Activated CD4-positive, alpha-beta T cell treated with anti-CD3 and anti-CD28 coated beads, Interleukin-2, amount 50 U/mL, for 24 hours (primary cell): ENCODE data around the gene TICRR.

Experiments used
- DNase-seq, 2 donors: peaks; one replicate each; pipeline ENCODE4 v3.0.0-alpha.2; 2020; ENCODE audit warnings: low read depth in 1 of 2, low spot score in 1 of 2

TICRR gene

GRCh38 chr15:89654301-89654761, 79.1 kb downstream of the TICRR start:
- DNase-seq: no peak

- DNase-seq: no peak
These were observed 79.9 kb downstream of the TICRR start, which contains the start of gene KIF7 for GRCh38 chr15:89654847-89655805. TSS of gene KIF7 (minus strand) at chr15:89655467. CDS start at chr15:89652930, 2,537 bp downstream.

- DNase-seq: no peak
These were observed 81.0 kb downstream of the TICRR start for GRCh38 chr15:89656116-89656815.

GRCh38 chr15:89657686-89658200, 82.5 kb downstream of the TICRR start:
- no peak for DNase-seq

GRCh38 chr15:89659295-89659694, 84.0 kb downstream of the TICRR start:
- DNase-seq: no peak

- DNase-seq: no peak
These were observed 85.3 kb downstream of the TICRR start for GRCh38 chr15:89660556-89660955.

GRCh38 chr15:89662893-89663626, 87.8 kb downstream of the TICRR start:
- no peak for DNase-seq

GRCh38 chr15:89664441-89665350, 89.4 kb downstream of the TICRR start:
- DNase-seq: no peak

- DNase-seq: no peak
These were observed 90.3 kb downstream of the TICRR start for GRCh38 chr15:89665449-89666181.

- no peak for DNase-seq
These were observed 91.1 kb downstream of the TICRR start for GRCh38 chr15:89666184-89666857.

GRCh38 chr15:89666858-89667705, 91.8 kb downstream of the TICRR start:
- no peak for DNase-seq

GRCh38 chr15:89667706-89667960, 92.4 kb downstream of the TICRR start:
- no peak for DNase-seq

GRCh38 chr15:89668171-89668570, 92.9 kb downstream of the TICRR start:
- DNase-seq: no peak

- no peak for DNase-seq
These were observed 94.1 kb downstream of the TICRR start for GRCh38 chr15:89669309-89669865.

- no peak for DNase-seq
These were observed 94.7 kb downstream of the TICRR start for GRCh38 chr15:89669941-89670340.

GRCh38 chr15:89670971-89671560, 95.8 kb downstream of the TICRR start:
- no peak for DNase-seq

GRCh38 chr15:89671687-89672086, 96.4 kb downstream of the TICRR start:
- DNase-seq: no peak
